Measurements from ENCODE around the gene TRA2B.

- no peak for TF ChIP-seq CTCF (IDR thresholded peaks at IDR 0.05)
- no peak for TF ChIP-seq POLR2A (IDR thresholded peaks at IDR 0.05)
These were observed 28.8 kb upstream of the TRA2B start for GRCh38 chr3:185966655-185967054.
